Measurements from ENCODE around the gene ARHGAP27.
A peak's percentile ranks its signal among the peaks of the same experiment; 100 is the strongest.

ARHGAP27 gene

GRCh38 chr17:45380991-45381390 is 51.7 kb downstream of the ARHGAP27 start:
- Histone ChIP-seq H3K27ac (no peak overlapping the region), H3K4me3 (no peak overlapping the region), H3K9ac (ENCODE audit: insufficient read length) (no peak overlapping the region), H3K36me3 (ENCODE audit: insufficient read depth, low read length) (no peaks in the 10 kb centered on the region), H3K9me3 (ENCODE audit: low read depth, low read length) (no peaks in the 10 kb centered on the region)
- no peak for DNase-seq (ENCODE audit: low read depth, low spot score)
- TF ChIP-seq EZH2 (IDR thresholded peaks at IDR 0.05) = no peak

GRCh38 chr17:45380046-45380765 is 52.5 kb downstream of the ARHGAP27 start:
- no peak overlapping the region for H3K9ac ChIP-seq (ENCODE audit: insufficient read length)
- no peaks in the 10 kb centered on the region for H3K9me3 ChIP-seq (ENCODE audit: low read depth, low read length)
- no peak for DNase-seq (ENCODE audit: low read depth, low spot score)
- H3K36me3 ChIP-seq (ENCODE audit: insufficient read depth, low read length) = no peaks in the 10 kb centered on the region
- H3K27ac ChIP-seq = no peak overlapping the region
- no peak overlapping the region for H3K4me3 ChIP-seq
- no peak for TF ChIP-seq FOXP2 (optimal IDR thresholded peaks at IDR 0.05; ENCODE audit: control extremely low read depth, extremely low read length, insufficient read depth)
- TF ChIP-seq EZH2 (IDR thresholded peaks at IDR 0.05) = no peak
- no peak for TF ChIP-seq POLR2AphosphoS5 (IDR thresholded peaks at IDR 0.05; ENCODE audit: borderline replicate concordance, low read depth, low read length)

GRCh38 chr17:45377401-45377800 is 55.3 kb downstream of the ARHGAP27 start:
- Histone ChIP-seq H3K9ac (ENCODE audit: insufficient read length) (no peak overlapping the region), H3K27ac (no peak overlapping the region), H3K4me3 (no peak overlapping the region), H3K9me3 (ENCODE audit: low read depth, low read length) (no peaks in the 10 kb centered on the region), H3K36me3 (ENCODE audit: insufficient read depth, low read length) (no peaks in the 10 kb centered on the region)
- DNase-seq (ENCODE audit: low read depth, low spot score) = no peak
- TF ChIP-seq FOXP2 (optimal IDR thresholded peaks at IDR 0.05; ENCODE audit: control extremely low read depth, extremely low read length, insufficient read depth) (no peak), EZH2 (IDR thresholded peaks at IDR 0.05) (no peak), POLR2AphosphoS5 (IDR thresholded peaks at IDR 0.05; ENCODE audit: borderline replicate concordance, low read depth, low read length) (no peak)

GRCh38 chr17:45376171-45377005 is 56.3 kb downstream of the ARHGAP27 start:
- H3K9ac ChIP-seq (ENCODE audit: insufficient read length) = no peak overlapping the region
- no peak for TF ChIP-seq EZH2 (IDR thresholded peaks at IDR 0.05)
- H3K36me3 ChIP-seq (ENCODE audit: insufficient read depth, low read length) = no peaks in the 10 kb centered on the region
- H3K27ac ChIP-seq = no peak overlapping the region
- DNase-seq (ENCODE audit: low read depth, low spot score) = no peak
- no peaks in the 10 kb centered on the region for H3K9me3 ChIP-seq (ENCODE audit: low read depth, low read length)
- no peak overlapping the region for H3K4me3 ChIP-seq

- H3K36me3 ChIP-seq (ENCODE audit: insufficient read depth, low read length) = no peaks in the 10 kb centered on the region
- H3K9me3 ChIP-seq (ENCODE audit: low read depth, low read length) = no peaks in the 10 kb centered on the region
- TF ChIP-seq POLR2AphosphoS5 (IDR thresholded peaks at IDR 0.05; ENCODE audit: borderline replicate concordance, low read depth, low read length) (no peak), FOXP2 (optimal IDR thresholded peaks at IDR 0.05; ENCODE audit: control extremely low read depth, extremely low read length, insufficient read depth) (no peak), EZH2 (IDR thresholded peaks at IDR 0.05) (no peak)
- no peak overlapping the region for H3K9ac ChIP-seq (ENCODE audit: insufficient read length)
- H3K4me3 ChIP-seq = no peak overlapping the region
- no peak for DNase-seq (ENCODE audit: low read depth, low spot score)
- no peak overlapping the region for H3K27ac ChIP-seq
Measured at GRCh38 chr17:45374501-45374900, 58.2 kb downstream of the ARHGAP27 start.

- Histone ChIP-seq H3K9me3 (ENCODE audit: low read depth, low read length) (no peaks in the 10 kb centered on the region), H3K9ac (ENCODE audit: insufficient read length) (no peak overlapping the region), H3K27ac (no peak overlapping the region), H3K4me3 (no peak overlapping the region; the same call in 1 of the 2 replicates), H3K36me3 (ENCODE audit: insufficient read depth, low read length) (no peaks in the 10 kb centered on the region)
- TF ChIP-seq EZH2 (IDR thresholded peaks at IDR 0.05) (no peak), FOXP2 (optimal IDR thresholded peaks at IDR 0.05; ENCODE audit: control extremely low read depth, extremely low read length, insufficient read depth) (no peak), POLR2AphosphoS5 (IDR thresholded peaks at IDR 0.05; ENCODE audit: borderline replicate concordance, low read depth, low read length) (no peak)
- DNase-seq (ENCODE audit: low read depth, low spot score) = no peak
Measured at GRCh38 chr17:45372325-45372869, 60.3 kb downstream of the ARHGAP27 start.

GRCh38 chr17:45371414-45372324 is 61.0 kb downstream of the ARHGAP27 start:
- no peak overlapping the region for H3K27ac ChIP-seq
- peak overlapping the region; percentile 60 for H3K4me3 ChIP-seq
- H3K9ac ChIP-seq (ENCODE audit: insufficient read length) = no peak overlapping the region
- no peak for DNase-seq (ENCODE audit: low read depth, low spot score)
- no peak for TF ChIP-seq EZH2 (IDR thresholded peaks at IDR 0.05)
- H3K36me3 ChIP-seq (ENCODE audit: insufficient read depth, low read length) = no peaks in the 10 kb centered on the region
- no peaks in the 10 kb centered on the region for H3K9me3 ChIP-seq (ENCODE audit: low read depth, low read length)

- DNase-seq (ENCODE audit: low read depth, low spot score) = no peak
- H3K9me3 ChIP-seq (ENCODE audit: low read depth, low read length) = no peaks in the 10 kb centered on the region
- no peak overlapping the region for H3K4me3 ChIP-seq
- no peak for TF ChIP-seq EZH2 (IDR thresholded peaks at IDR 0.05)
- TF ChIP-seq POLR2AphosphoS5 (IDR thresholded peaks at IDR 0.05; ENCODE audit: borderline replicate concordance, low read depth, low read length) = no peak
- no peak for TF ChIP-seq FOXP2 (optimal IDR thresholded peaks at IDR 0.05; ENCODE audit: control extremely low read depth, extremely low read length, insufficient read depth)
- no peaks in the 10 kb centered on the region for H3K36me3 ChIP-seq (ENCODE audit: insufficient read depth, low read length)
- no peak overlapping the region for H3K27ac ChIP-seq
- no peak overlapping the region for H3K9ac ChIP-seq (ENCODE audit: insufficient read length)
Measured at GRCh38 chr17:45370949-45371413, 61.7 kb downstream of the ARHGAP27 start.

All from SK-N-MC (cell line).